K562 (cell line): ENCODE results near the gene TPMT. TPM values are rescaled to one million over a fixed set of nuclear protein-coding genes. Genes with fewer than 3 reads are reported as not detected.

Experiments used
- BRD4 ChIP-seq: fragments of 200-600 bp; sonication (generic); IDR thresholded peaks from 2 replicates; pipeline ENCODE4 v1.6.1; 2017; ENCODE audit warnings: inconsistent platforms
- CEBPG ChIP-seq, 3 experiments: fragments of 200-800 bp in 1 of 3; sonication (Bioruptor generic) in 1 of 3; sonication (generic) in 1 of 3; formaldehyde crosslinking in 1 of 3; IDR thresholded peaks in 2 of 3; conservative IDR thresholded peaks in 1 of 3; 2 replicates each; pipeline versions ENCODE4 v1.6.1 to v1.8.0; 2016 to 2022; ENCODE audit warnings: missing compliant biosample characterization in 2 of 3, missing genetic modification characterization in 2 of 3, mild to moderate bottlenecking in 1 of 3, missing genetic modification reagents in 1 of 3
- HIVEP1 ChIP-seq: fragments of 250-450 bp; sonication (Bioruptor Pico); IDR thresholded peaks from 2 replicates; pipeline ENCODE4 v1.4.0; 2020; ENCODE audit warnings: mild to moderate bottlenecking
- LCOR ChIP-seq: sonication (generic); formaldehyde crosslinking; IDR thresholded peaks from 2 replicates; pipeline ENCODE4 v1.8.0; 2022; ENCODE audit warnings: mild to moderate bottlenecking, missing genetic modification reagents
- SIN3A ChIP-seq, 2 experiments: fragments of 150-350 bp in 1 of 2; IDR thresholded peaks; 2 replicates each; pipeline ENCODE4 v1.6.1; 2011 to 2016; ENCODE audit warnings: borderline replicate concordance in 2 of 2, low read depth in 2 of 2, low read length in 2 of 2, mild to moderate bottlenecking in 2 of 2, moderate library complexity in 2 of 2; ENCODE audit not compliant: control insufficient read depth in 1 of 2
- TAF1 ChIP-seq: IDR thresholded peaks from 2 replicates; pipeline ENCODE4 v1.6.1; 2011; ENCODE audit warnings: mild to moderate bottlenecking, low read length, moderate library complexity; ENCODE audit not compliant: insufficient read depth, control insufficient read depth, severe bottlenecking; ENCODE audit errors: extremely low read depth
- ZNF134 ChIP-seq: fragments of 250-450 bp; sonication (Bioruptor Pico); conservative IDR thresholded peaks from 2 replicates; pipeline ENCODE4 v1.4.0; 2020
- polyA plus RNA-seq, 8 experiments: library from polyadenylated mRNA; depleted of rRNA in 4 of 8; stranded (reverse) in 5 of 8; unstranded in 3 of 8; fragments of >200 nt; fragmentation: Nextera tagmentation in 2 of 8; fragmentation: Illumina TruSeq in 1 of 8; extraction: Ambion mirVana in 2 of 8; extraction: Trizol in 1 of 8; gene quantifications; 2 replicates each; pipeline versions ENCODE4 v1.2.1 to v1.2.3, GENCODE V29; 2011 to 2014; ENCODE audit warnings: inconsistent platforms in 1 of 8, missing spikeins in 1 of 8
- total RNA-seq, 7 experiments: library from RNA; depleted of rRNA in 6 of 7; stranded (reverse); fragments of >200 nt in 6 of 7; fragmentation: Illumina TruSeq in 2 of 7; extraction: Trizol in 2 of 7; gene quantifications; 2 replicates each; pipeline versions ENCODE4 v1.2.1 to v1.2.3, GENCODE V29; 2011 to 2021; ENCODE audit warnings: low replicate concordance in 1 of 7
- TF ChIP-seq, protein P1 (sequence below): sonication (generic); formaldehyde crosslinking; IDR thresholded peaks from 2 replicates; pipeline ENCODE4 v1.8.0; 2022; ENCODE audit warnings: mild to moderate bottlenecking, missing genetic modification reagents, borderline replicate concordance
- TF ChIP-seq, protein P2 (sequence below): sonication (generic); formaldehyde crosslinking; IDR thresholded peaks from 2 replicates; pipeline ENCODE4 v1.8.0; 2022; ENCODE audit warnings: missing genetic modification reagents, mild to moderate bottlenecking, moderate library complexity, borderline replicate concordance
- TF ChIP-seq, protein P3 (sequence below), 3 experiments: IDR thresholded peaks in 2 of 3; conservative IDR thresholded peaks in 1 of 3; 2 replicates each; pipeline ENCODE4 v1.5.1; 2011 to 2012; ENCODE audit warnings: low read length in 3 of 3, mild to moderate bottlenecking in 3 of 3, control low read depth in 2 of 3, improper control_type of control experiment in 1 of 3, inconsistent platforms in 1 of 3, low read depth in 1 of 3, mixed read lengths in 1 of 3, moderate library complexity in 1 of 3; ENCODE audit not compliant: insufficient read depth in 2 of 3
- TF ChIP-seq, protein P4 (sequence below): fragments of 250-450 bp; sonication (Bioruptor Pico); IDR thresholded peaks from 2 replicates; pipeline ENCODE4 v1.8.0; 2021; ENCODE audit warnings: mild to moderate bottlenecking, moderate library complexity
- TF ChIP-seq, protein P5 (sequence below): IDR thresholded peaks from 2 replicates; pipeline ENCODE4 v1.6.1; 2011; ENCODE audit warnings: borderline replicate concordance, low read depth, mild to moderate bottlenecking, moderate library complexity, low read length; ENCODE audit not compliant: insufficient read depth, poor library complexity, severe bottlenecking

Gene TPMT
- total and polyA plus RNA-seq, 9 of the 15 experiments (the other 6 are each of a cell fraction or from before 2014, with no cell fraction given): 24.2 to 67.4 (median 46.5) TPM

DNA sequence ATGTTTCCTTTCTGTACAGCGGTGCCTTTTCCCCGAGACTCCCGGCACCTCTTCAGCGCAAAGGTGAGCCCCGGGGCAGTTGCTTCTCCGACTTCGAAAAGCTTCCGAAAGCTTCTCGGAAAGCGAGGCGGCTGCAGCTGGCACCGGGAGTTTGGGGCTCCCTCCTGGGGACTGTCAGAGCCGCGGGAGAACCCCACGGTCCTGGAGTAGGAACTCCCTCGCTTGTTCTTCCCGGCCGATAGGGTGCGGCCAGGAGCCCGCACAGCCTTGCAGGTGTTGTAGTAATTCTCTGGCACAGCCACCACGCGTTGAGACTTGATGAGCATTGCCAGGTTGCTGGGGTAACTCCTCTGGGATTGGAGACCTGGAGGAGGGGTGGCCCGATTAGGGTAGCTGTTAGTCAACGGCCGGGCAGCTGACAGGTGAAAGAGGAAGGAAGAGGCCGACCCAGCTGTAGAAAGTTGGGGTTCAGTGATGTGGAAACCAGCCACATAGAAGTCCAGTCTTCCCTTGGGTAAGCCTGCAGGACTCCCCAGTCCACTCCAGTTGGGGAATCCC lies 1.1 kb upstream of the TPMT start (continued):
- TF ChIP-seq, protein P1, sequence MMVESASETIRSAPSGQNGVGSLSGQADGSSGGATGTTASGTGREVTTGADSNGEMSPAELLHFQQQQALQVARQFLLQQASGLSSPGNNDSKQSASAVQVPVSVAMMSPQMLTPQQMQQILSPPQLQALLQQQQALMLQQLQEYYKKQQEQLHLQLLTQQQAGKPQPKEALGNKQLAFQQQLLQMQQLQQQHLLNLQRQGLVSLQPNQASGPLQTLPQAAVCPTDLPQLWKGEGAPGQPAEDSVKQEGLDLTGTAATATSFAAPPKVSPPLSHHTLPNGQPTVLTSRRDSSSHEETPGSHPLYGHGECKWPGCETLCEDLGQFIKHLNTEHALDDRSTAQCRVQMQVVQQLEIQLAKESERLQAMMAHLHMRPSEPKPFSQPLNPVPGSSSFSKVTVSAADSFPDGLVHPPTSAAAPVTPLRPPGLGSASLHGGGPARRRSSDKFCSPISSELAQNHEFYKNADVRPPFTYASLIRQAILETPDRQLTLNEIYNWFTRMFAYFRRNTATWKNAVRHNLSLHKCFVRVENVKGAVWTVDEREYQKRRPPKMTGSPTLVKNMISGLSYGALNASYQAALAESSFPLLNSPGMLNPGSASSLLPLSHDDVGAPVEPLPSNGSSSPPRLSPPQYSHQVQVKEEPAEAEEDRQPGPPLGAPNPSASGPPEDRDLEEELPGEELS (CRISPR knock-in tag): peak; percentile 30; the same call in 1 of the 2 replicates
- no peak for TF ChIP-seq CEBPG (CRISPR knock-in tag; IDR thresholded peaks at IDR 0.05)
- no peak for TF ChIP-seq CEBPG (tag; conservative IDR thresholded peaks at IDR 0.05 in 1 of 2, IDR thresholded peaks at IDR 0.05 in 1 of 2)
- TF ChIP-seq, protein P2, sequence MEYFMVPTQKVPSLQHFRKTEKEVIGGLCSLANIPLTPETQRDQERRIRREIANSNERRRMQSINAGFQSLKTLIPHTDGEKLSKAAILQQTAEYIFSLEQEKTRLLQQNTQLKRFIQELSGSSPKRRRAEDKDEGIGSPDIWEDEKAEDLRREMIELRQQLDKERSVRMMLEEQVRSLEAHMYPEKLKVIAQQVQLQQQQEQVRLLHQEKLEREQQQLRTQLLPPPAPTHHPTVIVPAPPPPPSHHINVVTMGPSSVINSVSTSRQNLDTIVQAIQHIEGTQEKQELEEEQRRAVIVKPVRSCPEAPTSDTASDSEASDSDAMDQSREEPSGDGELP: peak; percentile 82
- no peak for TF ChIP-seq BRD4
- no peak for TF ChIP-seq HIVEP1 (CRISPR knock-in tag)
- TF ChIP-seq LCOR (CRISPR knock-in tag): 0 out of 2 replicates have a peak, but pooled peaks have one; percentile 64
- TF ChIP-seq TAF1: peak; percentile 23
- TF ChIP-seq, protein P3, sequence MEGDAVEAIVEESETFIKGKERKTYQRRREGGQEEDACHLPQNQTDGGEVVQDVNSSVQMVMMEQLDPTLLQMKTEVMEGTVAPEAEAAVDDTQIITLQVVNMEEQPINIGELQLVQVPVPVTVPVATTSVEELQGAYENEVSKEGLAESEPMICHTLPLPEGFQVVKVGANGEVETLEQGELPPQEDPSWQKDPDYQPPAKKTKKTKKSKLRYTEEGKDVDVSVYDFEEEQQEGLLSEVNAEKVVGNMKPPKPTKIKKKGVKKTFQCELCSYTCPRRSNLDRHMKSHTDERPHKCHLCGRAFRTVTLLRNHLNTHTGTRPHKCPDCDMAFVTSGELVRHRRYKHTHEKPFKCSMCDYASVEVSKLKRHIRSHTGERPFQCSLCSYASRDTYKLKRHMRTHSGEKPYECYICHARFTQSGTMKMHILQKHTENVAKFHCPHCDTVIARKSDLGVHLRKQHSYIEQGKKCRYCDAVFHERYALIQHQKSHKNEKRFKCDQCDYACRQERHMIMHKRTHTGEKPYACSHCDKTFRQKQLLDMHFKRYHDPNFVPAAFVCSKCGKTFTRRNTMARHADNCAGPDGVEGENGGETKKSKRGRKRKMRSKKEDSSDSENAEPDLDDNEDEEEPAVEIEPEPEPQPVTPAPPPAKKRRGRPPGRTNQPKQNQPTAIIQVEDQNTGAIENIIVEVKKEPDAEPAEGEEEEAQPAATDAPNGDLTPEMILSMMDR (IDR thresholded peaks at IDR 0.05 in 2 of 3, conservative IDR thresholded peaks at IDR 0.05 in 1 of 3; ENCODE audit: insufficient read depth in 2 of 3, low read depth in 1 of 3, low read length in 3 of 3): peak; percentile 58 to 76 (median 66)
- peak; percentile 78 to 84; a peak in 3 of 4 replicates for TF ChIP-seq SIN3A (IDR thresholded peaks at IDR 0.05; ENCODE audit: borderline replicate concordance in 2 of 2, control insufficient read depth in 1 of 2, low read depth in 2 of 2, low read length in 2 of 2)
- TF ChIP-seq, protein P4, sequence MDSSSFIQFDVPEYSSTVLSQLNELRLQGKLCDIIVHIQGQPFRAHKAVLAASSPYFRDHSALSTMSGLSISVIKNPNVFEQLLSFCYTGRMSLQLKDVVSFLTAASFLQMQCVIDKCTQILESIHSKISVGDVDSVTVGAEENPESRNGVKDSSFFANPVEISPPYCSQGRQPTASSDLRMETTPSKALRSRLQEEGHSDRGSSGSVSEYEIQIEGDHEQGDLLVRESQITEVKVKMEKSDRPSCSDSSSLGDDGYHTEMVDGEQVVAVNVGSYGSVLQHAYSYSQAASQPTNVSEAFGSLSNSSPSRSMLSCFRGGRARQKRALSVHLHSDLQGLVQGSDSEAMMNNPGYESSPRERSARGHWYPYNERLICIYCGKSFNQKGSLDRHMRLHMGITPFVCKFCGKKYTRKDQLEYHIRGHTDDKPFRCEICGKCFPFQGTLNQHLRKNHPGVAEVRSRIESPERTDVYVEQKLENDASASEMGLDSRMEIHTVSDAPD (CRISPR knock-in tag): no peak
- TF ChIP-seq ZNF134: no peak
- TF ChIP-seq, protein P5, sequence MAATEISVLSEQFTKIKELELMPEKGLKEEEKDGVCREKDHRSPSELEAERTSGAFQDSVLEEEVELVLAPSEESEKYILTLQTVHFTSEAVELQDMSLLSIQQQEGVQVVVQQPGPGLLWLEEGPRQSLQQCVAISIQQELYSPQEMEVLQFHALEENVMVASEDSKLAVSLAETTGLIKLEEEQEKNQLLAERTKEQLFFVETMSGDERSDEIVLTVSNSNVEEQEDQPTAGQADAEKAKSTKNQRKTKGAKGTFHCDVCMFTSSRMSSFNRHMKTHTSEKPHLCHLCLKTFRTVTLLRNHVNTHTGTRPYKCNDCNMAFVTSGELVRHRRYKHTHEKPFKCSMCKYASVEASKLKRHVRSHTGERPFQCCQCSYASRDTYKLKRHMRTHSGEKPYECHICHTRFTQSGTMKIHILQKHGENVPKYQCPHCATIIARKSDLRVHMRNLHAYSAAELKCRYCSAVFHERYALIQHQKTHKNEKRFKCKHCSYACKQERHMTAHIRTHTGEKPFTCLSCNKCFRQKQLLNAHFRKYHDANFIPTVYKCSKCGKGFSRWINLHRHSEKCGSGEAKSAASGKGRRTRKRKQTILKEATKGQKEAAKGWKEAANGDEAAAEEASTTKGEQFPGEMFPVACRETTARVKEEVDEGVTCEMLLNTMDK: peak; percentile 51
